ENCODE data around the gene STX11.

DNA sequence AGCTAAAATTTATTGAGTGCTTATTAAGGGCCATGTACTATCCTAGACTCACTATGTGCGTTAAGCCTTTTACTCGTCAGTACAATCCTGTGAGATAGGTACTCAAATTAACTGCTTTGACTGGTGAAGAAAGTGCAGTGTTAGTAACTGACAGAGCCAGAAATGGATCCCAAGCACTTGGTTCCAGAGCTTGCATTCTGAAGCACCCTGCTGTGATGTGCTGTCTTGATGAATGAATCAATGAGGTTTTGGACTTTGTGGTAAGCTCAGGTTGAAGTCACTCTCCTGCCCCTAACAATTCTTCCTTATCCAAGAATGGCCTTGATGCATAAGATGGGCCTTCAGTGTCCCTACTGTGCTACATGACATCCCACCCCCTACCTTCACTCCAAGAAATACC, 3.7 kb downstream of the STX11 start:
- TF ChIP-seq, protein P1, sequence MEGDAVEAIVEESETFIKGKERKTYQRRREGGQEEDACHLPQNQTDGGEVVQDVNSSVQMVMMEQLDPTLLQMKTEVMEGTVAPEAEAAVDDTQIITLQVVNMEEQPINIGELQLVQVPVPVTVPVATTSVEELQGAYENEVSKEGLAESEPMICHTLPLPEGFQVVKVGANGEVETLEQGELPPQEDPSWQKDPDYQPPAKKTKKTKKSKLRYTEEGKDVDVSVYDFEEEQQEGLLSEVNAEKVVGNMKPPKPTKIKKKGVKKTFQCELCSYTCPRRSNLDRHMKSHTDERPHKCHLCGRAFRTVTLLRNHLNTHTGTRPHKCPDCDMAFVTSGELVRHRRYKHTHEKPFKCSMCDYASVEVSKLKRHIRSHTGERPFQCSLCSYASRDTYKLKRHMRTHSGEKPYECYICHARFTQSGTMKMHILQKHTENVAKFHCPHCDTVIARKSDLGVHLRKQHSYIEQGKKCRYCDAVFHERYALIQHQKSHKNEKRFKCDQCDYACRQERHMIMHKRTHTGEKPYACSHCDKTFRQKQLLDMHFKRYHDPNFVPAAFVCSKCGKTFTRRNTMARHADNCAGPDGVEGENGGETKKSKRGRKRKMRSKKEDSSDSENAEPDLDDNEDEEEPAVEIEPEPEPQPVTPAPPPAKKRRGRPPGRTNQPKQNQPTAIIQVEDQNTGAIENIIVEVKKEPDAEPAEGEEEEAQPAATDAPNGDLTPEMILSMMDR (IDR thresholded peaks at IDR 0.05; ENCODE audit: borderline replicate concordance, extremely low read depth, low read length, poor library complexity, severe bottlenecking): no peak
- no peak for TF ChIP-seq EZH2 (IDR thresholded peaks at IDR 0.05; ENCODE audit: borderline replicate concordance, low read depth, low read length, severe bottlenecking)

Data from DND-41 (cell line).